BE2C (cell line): ENCODE measurements around the gene SIRPA.

Experiments
- DNase-seq: peaks from one replicate; pipeline ENCODE4 v3.0.0-alpha.2; 2020
- H3K27me3 ChIP-seq: fragments of 250-450 bp; sonication (Bioruptor Pico); 2 replicates; pipeline ENCODE4 v1.5.1; 2020; ENCODE audit warnings: mild to moderate bottlenecking
- H3K36me3 ChIP-seq: fragments of 250-450 bp; sonication (Bioruptor Pico); 2 replicates; pipeline ENCODE4 v1.5.1; 2020; ENCODE audit warnings: mild to moderate bottlenecking
- H3K4me1 ChIP-seq: fragments of 250-450 bp; sonication (Bioruptor Pico); 2 replicates; pipeline ENCODE4 v1.5.1; 2020
- H3K4me3 ChIP-seq: 2 replicates; pipeline ENCODE4 v1.5.1; 2011; ENCODE audit warnings: low read depth, low read length
- H3K9me3 ChIP-seq: fragments of 250-450 bp; sonication (Bioruptor Pico); 2 replicates; pipeline ENCODE4 v1.5.1; 2020
- CTCF ChIP-seq: IDR thresholded peaks from 2 replicates; pipeline ENCODE4 v1.5.1; 2012; ENCODE audit warnings: mild to moderate bottlenecking, low read depth, low read length

Gene SIRPA

GRCh38 chr20:1926237-1926636, 31.0 kb downstream of the SIRPA start:
- no peak for TF ChIP-seq CTCF
- DNase-seq = no peak
- no peaks in the 10 kb centered on the region for H3K27me3 ChIP-seq
- H3K4me1 ChIP-seq = no peaks in the 10 kb centered on the region
- no peaks in the 10 kb centered on the region for H3K9me3 ChIP-seq
- H3K36me3 ChIP-seq = no peaks in the 10 kb centered on the region
- H3K4me3 ChIP-seq = no peak overlapping the region

GRCh38 chr20:1927217-1927616, 32.0 kb downstream of the SIRPA start:
- TF ChIP-seq CTCF = no peak
- Histone ChIP-seq H3K4me3 (no peak overlapping the region), H3K9me3 (no peaks in the 10 kb centered on the region), H3K4me1 (no peaks in the 10 kb centered on the region), H3K27me3 (no peaks in the 10 kb centered on the region), H3K36me3 (no peaks in the 10 kb centered on the region)
- no peak for DNase-seq

GRCh38 chr20:1928154-1928553, 32.9 kb downstream of the SIRPA start:
- Histone ChIP-seq H3K9me3 (no peaks in the 10 kb centered on the region), H3K36me3 (no peaks in the 10 kb centered on the region), H3K27me3 (no peaks in the 10 kb centered on the region), H3K4me1 (no peaks in the 10 kb centered on the region), H3K4me3 (no peak overlapping the region)
- no peak for TF ChIP-seq CTCF
- no peak for DNase-seq

GRCh38 chr20:1928782-1929181, 33.6 kb downstream of the SIRPA start:
- Histone ChIP-seq H3K27me3 (no peaks in the 10 kb centered on the region), H3K36me3 (no peaks in the 10 kb centered on the region), H3K9me3 (no peaks in the 10 kb centered on the region), H3K4me1 (no peaks in the 10 kb centered on the region), H3K4me3 (no peak overlapping the region)
- TF ChIP-seq CTCF = no peak
- DNase-seq = no peak

GRCh38 chr20:1929460-1929859, 34.3 kb downstream of the SIRPA start:
- no peak for TF ChIP-seq CTCF
- DNase-seq = no peak
- H3K9me3 ChIP-seq = no peaks in the 10 kb centered on the region
- no peaks in the 10 kb centered on the region for H3K27me3 ChIP-seq
- no peak overlapping the region for H3K4me3 ChIP-seq
- no peaks in the 10 kb centered on the region for H3K4me1 ChIP-seq
- H3K36me3 ChIP-seq = no peaks in the 10 kb centered on the region

GRCh38 chr20:1930165-1930564, 35.0 kb downstream of the SIRPA start:
- Histone ChIP-seq H3K36me3 (no peaks in the 10 kb centered on the region), H3K4me3 (no peak overlapping the region), H3K4me1 (no peaks in the 10 kb centered on the region; the same call in 1 of the 2 replicates), H3K27me3 (no peaks in the 10 kb centered on the region), H3K9me3 (no peaks in the 10 kb centered on the region)
- TF ChIP-seq CTCF = no peak
- DNase-seq = no peak
